HG03135 (cell line): ENCODE results near the gene GPRIN1.

Experiments
- ATAC-seq: cut with Tn5 transposase; IDR thresholded peaks from one replicate; pipeline ENCODE4 v1.9.1; 2021; ENCODE audit warnings: mild to moderate bottlenecking, moderate library complexity; ENCODE audit not compliant: unreplicated experiment

The GPRIN1 gene

GRCh38 chr5:176643491-176644219 lies 33.7 kb upstream of the GPRIN1 start:
- ATAC-seq: no peak

DNA sequence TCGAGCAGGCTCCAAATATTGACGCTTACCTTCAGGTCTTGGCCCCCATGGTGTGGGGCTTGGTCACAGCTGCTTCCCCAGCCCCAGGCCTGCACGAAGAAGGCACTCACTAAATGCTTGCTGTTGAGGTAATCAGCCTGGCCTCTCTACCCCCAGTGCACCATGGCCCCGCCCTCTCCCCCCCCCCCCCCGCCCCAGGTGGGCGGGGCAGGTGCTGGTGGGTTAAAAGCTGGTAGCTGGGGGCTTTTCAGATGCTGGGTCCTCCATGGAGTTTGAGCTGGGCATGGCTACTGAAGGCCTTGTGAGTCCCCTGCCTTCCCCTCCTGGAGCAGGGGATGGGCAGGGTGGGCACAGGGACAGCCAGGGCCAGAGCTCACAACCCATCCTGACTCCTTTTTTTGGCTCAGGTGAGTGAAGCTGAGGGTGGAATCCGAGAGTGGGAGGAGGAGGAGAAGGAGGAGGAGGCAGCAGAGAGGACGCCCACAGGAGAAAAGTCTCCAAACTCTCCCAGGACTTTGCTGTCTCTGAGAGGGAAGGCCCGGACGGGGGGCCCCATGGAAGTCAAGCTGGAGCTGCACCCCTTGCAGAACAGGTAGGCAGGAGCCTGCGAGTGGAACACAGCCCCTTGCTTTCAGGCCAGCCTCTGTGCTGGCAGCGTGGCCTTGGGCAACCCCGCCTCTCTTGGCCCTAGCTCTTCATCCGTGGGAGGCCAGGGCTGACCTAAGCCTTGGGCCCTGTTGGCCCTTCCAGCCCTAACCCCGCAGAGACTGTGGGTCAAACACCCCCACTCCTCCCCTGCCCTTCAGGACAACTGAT lies 32.9 kb upstream of the GPRIN1 start:
- ATAC-seq: no peak

- no peak for ATAC-seq
Measured at GRCh38 chr5:176640616-176641015, 30.7 kb upstream of the GPRIN1 start.

DNA sequence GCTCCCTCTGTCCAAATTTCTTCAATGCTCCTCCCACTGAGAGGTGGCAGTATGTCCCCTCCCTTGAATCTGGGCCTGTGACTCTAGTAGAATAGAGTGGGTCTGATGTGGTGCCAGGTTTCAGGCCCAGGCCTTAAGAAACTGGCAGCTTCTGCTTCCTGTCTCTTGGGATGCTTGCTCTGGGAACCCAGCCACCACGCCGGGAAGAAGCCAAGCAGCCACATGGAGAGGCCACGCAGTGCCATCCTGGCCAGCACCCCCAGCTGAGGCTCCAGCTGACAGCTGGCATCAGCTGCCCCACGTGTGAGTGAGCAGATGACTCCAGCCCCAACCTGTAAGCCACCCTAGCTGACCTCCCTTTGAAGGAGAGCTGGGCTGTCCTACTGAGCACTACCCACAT lies 30.0 kb upstream of the GPRIN1 start:
- ATAC-seq: no peak

DNA sequence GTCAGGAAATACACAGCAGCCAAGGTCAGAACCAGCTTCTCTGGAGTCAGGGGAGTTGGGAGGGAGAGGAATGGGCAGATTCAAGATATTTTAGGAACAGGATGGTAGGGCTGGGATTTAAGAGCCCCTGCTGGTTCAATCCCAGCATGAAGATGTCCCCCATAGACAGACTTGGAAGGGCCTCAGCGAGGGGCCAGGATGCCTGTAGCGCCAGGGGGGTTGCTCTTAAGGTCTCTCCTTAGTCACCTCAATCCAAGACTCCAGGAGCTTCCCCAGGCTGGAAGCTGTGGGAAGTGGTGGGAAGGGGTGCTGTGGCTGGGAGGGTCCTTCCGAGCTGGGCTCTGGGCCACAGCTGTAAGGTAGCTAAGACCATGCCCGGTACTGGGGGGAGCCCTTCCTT lies 29.3 kb upstream of the GPRIN1 start:
- ATAC-seq: no peak

DNA sequence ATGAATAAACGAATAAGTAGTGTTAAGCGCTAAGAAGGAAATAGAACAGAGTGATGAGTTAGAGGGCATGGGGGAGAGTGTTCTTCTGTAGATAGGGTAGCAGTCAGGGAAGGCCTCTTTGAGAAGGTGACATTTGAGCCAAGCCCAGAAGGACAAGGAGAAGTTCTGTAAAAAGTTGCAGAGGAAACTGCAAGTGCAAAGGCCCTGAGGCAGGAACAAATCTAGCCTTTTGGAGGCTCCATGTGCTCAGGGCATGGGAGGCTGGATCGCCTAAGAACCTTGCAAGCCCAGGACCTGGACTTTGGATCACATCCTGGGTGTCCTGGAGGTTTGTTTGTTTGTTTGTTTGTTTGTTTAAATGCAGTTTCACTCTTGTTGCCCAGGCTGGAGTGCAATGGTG lies 28.5 kb upstream of the GPRIN1 start:
- ATAC-seq: no peak

GRCh38 chr5:176637556-176637955 lies 27.6 kb upstream of the GPRIN1 start:
- ATAC-seq: no peak

DNA sequence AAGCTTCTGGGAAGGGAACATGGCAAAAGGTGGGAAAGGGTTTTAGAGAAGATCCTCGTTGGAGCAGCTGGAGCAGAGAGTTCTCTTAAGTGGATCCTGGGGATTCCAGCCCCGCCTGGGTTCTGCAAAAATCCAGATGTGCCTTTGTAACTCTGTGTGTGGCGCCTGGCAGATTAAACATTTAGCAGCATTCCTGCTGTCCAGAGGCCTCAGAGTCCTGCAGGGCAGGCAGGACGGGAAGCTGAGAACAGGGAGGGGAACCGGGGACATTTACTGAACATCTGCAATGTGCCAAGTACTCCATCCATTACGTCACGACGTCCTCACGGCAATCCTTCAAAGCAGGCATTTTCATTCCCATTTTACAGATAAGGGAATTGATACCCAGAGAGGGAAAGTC lies 26.5 kb upstream of the GPRIN1 start:
- ATAC-seq: no peak

- no peak for ATAC-seq
Measured at GRCh38 chr5:176633598-176633997, 23.6 kb upstream of the GPRIN1 start.

GRCh38 chr5:176632745-176633144 lies 22.8 kb upstream of the GPRIN1 start:
- ATAC-seq: no peak

DNA sequence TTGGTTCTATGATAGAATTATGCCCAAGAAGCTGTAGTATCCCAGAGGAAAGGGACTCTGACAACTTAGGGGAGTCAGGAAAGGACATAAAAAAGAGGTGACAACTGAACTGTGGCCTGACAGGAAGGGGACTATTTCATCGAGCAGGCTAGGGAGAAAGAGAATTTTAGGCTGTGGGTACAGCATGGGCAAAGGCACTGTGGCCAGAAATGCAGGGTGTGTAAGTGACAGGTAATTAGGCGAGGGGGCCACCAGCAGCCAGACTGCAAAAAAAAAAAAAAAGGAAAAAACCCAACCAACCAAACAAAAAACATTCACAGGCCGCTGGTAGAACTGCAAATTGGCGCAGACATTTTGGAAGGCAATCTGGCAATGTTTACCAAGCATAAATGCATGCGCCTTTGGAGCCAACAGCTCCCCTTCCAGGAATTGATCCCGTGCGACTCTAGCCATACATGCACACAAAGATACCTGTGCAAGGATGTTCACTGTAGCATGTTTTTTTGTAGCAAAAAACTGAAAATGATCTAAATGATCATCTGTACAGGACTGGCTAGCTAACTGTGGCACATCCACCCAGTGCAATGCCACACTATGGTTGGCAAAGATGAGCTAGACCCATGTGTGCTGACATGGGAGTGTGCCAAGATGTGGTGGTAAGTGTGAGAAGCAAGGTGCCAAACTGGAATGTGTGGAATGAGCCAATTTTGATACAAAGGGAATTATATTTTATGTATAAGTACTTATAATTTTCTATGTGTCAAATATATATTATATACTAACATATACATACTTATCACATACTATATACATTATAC lies 21.6 kb upstream of the GPRIN1 start:
- no peak for ATAC-seq

- ATAC-seq: no peak
Measured at GRCh38 chr5:176630681-176631222, 20.8 kb upstream of the GPRIN1 start.

DNA sequence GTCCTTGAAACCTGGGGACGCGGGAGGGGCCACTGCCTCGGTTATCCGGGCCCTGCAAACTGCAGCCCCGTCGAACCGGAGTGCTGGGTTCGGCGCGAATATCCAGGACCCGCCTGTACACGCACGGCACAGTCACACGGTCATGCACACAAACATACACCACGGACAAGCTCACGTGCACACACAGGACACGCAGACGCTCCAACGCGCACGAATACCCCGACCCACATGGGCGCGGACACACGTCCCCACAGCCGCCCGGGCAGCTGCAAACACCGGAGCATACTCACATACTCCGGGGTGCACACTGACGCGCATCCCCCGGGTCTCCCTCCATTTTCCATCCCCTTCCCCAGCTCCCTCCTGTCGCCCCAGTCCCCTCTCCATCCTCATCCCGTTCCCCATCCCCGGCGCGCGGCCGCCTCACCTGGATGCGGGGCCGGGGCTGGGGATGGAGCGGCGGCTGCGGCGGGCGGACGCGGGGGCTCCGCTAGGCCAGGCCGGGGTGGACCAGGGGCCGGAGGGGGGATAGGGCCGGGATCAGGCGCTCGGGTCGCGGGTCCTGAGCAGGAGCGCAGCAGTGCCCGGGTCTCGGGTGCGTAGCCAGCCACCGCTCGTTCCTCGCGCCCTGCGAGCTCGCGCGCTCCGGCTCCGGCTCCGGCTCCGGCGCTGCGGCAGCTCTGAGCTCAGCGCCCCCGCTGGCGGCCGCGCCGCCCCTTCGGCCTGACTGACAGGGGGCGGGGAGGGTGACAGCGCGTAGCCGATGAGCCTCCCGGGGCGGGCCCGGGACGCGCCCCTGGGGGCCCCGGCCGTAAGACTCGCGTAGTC lies 20.1 kb upstream of the GPRIN1 start, which contains the start of the genes EIF4E1B and SNCB:
Gene EIF4E1B (plus strand): TSS at position 823 of the 828 bp plus-strand sequence. CDS start 12,113 bp downstream, outside the sequence.
Gene SNCB (minus strand): TSS at position 682 of the 828 bp plus-strand sequence. CDS start 880 bp downstream, outside the sequence.
- peak; percentile 53 for ATAC-seq

DNA sequence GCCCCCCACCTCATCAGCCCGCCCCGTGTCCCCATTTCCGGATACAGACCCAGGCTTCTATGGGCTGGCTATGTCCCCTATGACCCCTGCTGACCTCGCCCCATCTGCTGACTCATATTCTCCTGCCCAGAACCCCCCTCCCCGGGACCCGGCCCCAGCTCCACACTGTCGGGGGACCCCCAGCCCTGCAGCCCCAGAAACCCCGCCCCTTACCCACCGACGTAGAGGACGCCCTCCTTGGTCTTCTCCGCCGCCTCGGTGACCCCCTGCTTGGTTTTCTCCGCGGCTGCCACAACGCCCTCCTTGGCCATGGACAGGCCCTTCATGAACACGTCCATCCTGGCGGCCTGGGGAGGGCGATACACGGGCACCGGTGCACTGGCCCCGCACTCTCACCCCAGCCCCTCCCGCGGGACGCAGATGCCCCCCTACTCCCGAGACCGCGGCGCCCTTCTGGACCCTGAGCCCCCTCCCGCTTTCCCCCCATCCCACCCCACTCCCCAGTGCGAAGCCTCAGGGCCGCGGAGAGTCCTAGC lies 19.4 kb upstream of the GPRIN1 start:
- ATAC-seq: no peak

GRCh38 chr5:176628406-176629228 lies 18.7 kb upstream of the GPRIN1 start:
- no peak for ATAC-seq

- no peak for ATAC-seq
Measured at GRCh38 chr5:176627582-176627981, 17.6 kb upstream of the GPRIN1 start.

DNA sequence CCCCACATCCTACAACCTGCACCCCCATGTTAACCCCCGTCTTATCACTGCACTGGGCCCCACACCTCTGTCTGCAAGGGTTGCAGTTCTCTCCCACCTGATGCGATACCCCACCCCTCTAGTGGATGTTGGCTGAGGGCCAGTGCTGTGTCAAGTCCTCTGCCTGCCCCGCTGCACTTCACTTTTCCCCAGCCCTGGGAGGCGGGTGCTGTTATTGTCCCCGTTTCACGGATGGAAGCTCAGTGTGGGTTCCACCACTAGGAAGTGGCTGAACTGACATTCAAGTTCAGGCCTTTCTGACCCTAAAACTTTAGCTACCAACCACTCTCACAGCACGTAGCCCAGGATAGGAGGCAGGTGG lies 16.9 kb upstream of the GPRIN1 start:
- no peak for ATAC-seq

- no peak for ATAC-seq
Measured at GRCh38 chr5:176625966-176626875, 16.3 kb upstream of the GPRIN1 start.
